Hematopoietic multipotent progenitor cell treated with erythropoietin and hydrocortisone succinate and interleukin-3 and kit ligand, for 6 days (in vitro differentiated cells): ENCODE measurements around the gene TMEM35B.
"Not testable (repeated sequence)": the region's sequence is repeated elsewhere in the genome, so short reads cannot be mapped to it uniquely, and the experiment has no call there.

Experiments used
- DNase-seq: peaks from one replicate; pipeline ENCODE4 v3.0.0-alpha.2; 2015

The TMEM35B gene

GRCh38 chr1:34984793-34985608 is at the start of gene TMEM35B:
Gene TMEM35B (minus strand): TSS chr1:34985347. CDS start chr1:34985305, 42 bp downstream.
- peak; percentile 72 for DNase-seq

DNA sequence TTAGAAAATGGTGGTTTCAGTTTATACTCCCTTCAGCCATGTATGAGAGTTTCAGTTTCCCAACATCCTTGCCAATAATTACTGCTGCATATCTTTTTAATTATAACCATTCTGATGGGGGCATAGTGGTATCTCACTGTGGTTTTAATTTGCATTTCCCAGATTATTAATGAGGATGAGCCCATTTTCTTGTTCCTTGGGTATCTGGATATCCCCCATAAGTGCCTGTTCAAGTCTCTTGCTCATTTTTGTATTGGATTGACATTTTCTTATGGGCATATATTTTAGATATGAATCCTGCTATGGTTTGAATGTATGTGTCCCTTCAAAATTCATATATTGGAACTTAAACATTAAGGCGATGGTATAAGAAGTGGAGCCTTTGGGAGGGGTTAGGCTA is 48.2 kb upstream of the TMEM35B start:
- DNase-seq: no peak

DNA sequence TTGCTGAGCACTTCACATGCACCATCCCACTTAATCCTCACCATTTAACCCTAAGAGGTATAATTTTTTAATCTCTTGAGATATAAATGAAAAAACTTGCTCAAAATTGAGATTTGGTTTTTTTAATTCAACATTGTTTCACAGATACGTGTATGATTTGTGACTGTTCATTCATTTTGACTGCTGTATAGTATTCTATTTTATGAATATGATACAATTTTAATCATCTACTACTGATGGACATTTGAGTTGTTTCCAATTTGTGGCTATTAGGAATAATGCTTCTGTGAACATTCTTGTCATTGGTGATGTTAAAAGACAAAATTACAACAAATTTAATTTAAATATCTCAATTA is 47.2 kb upstream of the TMEM35B start:
- DNase-seq: no peak

DNA sequence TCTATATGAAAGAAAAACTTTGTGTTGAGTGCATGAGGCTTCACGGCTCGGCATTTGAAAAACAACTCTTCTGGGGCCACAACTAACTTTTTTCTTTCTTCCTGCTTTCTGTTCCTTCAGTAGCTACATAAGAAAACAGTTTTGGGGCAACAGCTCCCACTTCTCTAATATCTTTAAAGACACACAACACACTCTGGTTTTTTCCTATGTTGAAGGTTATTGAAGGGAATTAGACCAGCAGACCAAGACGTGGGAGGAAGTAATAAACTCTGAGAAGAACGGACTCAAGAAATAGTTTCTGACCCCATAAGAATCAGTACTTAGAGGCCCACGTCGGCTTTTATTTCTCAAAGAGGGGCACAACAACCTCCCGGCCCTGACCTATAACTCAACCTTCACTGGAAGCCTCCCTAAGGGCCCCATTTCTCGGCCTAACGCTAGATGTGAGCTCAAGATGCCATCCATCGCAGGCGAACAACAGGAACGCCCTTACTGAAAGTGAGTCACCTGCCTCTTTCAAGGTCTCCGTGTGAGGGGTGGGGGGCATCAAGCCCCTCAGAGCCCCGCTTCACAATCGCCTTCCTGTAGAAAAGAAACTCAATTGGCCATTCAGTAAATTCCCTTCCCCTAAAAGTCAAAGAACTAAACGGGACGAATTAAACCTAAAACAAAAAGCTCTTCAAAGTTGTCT is 45.8 kb upstream of the TMEM35B start:
- DNase-seq: peak; percentile 74

DNA sequence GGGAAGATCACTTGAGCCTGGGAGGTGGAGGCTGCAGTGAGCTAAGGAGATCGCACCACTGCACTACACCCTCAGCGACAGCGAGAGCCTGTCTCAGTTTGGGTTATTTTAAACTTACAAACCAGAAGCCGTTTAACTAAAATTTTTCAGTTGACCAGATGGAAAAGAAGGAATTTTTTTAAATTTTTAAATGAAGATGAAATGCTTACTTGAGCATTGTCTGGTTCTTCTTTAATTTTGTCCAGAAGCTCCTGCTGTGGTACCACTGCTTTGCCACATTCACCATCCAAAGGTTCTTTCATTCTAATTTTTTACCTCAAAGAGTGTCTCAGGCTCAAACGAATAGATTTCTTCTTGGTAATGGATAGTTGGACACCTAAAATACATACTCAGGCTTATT is 45.2 kb upstream of the TMEM35B start:
- peak; percentile 36 for DNase-seq

DNA sequence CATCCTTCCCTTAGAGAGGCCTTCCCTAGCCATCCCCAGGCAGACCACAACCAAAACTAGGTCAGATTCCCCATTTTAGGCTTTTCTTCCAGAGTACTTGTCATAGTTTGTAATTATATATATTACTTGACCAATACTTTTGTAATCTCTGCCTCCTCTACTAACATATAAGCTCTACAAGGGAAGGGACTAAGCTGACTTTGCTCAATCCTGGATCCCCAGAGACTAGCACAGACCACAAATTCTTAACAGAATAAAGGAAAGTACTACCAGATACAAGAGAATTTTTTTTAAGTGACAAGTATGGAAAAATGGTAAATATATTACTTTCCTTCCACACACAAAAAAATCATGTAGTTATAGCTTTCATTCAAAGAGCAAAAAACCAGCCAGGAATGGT is 44.6 kb upstream of the TMEM35B start:
- DNase-seq: no peak

DNA sequence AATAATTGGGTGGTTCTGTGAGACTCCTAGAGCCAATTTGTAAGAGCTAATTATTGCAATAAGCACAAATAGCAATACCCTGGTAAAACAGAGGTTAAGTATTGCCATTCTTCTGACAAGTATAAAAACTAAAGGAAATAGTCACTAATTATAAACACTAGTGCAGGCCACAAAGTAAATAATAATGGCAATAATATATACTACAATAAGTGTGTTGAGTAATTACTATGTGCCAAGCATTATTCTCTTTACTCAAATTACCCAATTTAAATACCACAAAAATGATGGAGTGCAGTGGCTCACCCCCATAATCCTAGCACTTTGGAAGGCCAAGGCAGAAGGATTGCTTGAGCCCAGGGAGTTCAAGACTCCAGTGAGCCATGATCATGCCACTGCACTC is 31.3 kb upstream of the TMEM35B start:
- no peak for DNase-seq

- no peak for DNase-seq
Observed at GRCh38 chr1:35014486-35014885, 29.3 kb upstream of the TMEM35B start.

DNA sequence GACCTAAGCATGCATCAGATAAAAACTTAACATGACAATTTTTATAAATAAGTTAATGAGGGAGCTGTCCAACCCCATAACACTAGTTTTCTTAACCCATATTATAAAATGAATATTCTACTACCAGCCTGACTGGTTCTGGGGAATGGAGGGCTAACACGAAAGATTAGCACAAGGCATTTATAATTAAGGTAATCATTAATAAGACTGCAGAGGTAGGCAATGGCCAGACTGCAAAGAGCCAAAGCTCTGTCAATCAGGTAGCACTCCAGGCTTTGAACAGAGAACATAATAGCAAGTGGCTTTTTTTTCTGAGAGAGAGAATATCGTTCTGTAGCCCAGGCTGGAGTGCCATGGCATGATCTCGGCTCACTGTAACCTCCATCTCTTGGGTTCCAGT is 20.6 kb upstream of the TMEM35B start:
- no peak for DNase-seq

GRCh38 chr1:35001743-35002142 is 16.6 kb upstream of the TMEM35B start:
- DNase-seq: no peak

DNA sequence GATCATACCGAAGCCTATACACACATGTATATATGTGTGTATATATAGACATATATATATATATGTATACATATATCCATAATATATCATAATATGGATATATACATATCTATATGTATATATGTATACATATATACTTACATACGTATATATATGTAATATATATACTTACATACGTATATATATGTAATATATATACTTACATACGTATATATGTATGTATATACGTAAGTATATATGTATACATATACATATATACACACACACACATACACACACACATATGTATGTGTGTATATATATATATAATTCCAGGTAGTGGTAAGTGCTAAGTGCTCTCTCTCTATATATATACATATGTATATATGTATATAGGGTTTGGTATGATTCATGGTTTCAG is 9.7 kb upstream of the TMEM35B start:
- no peak for DNase-seq

DNA sequence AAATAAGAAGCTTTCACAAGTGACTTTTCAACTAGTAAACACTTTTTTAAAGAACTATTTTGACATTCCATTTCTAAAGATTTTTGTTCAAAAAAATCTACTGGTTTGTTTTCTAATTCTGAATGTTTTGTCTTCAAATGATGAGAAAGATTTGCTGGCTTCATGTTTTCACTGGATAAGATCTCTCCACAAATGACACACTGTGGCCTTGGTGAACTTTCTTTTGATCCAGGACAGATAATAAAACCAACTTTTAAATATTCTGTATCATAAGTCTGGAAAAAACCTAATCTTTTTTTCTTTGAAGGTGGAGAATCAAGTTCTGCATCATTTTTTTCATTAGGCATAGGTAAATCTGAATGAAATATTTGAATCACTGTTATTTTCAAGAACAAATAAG is 3.4 kb upstream of the TMEM35B start:
- no peak for DNase-seq

DNA sequence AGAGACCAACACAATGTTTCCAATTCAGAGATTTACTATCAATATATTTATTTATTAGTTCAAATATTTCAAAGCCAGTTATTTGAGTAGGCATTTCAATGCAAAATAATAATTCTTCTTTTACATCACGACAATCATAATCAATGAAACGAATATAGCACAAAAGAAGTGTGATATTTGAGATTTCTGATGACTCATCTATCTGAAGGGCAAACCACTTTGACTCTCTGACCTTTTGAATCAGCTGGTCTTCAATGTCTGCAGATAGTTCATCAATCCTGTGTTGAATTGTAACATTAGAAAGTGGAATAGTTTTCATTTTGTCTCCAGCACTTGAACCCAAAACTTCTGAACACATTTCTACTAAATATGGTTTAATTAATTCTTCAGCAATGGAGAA is 3.0 kb upstream of the TMEM35B start:
- DNase-seq: no peak

GRCh38 chr1:34987018-34987417 is 1.9 kb upstream of the TMEM35B start:
- DNase-seq: no peak

GRCh38 chr1:34985609-34985904 is 410 bp upstream of the TMEM35B start:
- not testable (repeated sequence) for DNase-seq

DNA sequence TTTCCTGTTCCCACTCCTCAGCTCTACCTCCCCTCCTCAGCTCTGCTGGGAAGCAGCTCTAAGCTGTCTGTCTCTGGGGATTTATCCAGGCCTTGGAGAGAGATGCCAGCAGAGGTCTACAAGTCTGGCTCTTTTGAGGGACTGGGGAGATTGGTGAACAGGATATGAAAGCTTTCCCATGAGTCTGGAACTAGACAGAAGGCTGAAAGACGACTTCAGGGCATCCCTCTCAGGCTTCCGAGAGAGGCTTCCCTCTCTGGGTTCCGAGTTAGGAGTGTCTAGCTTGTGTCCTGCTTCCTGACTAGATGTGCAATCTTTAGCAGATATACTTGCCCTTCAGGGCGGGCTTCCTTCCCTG is 733 bp downstream of the TMEM35B start:
- DNase-seq: peak; percentile 59

GRCh38 chr1:34983700-34984355 is 1.3 kb downstream of the TMEM35B start:
- DNase-seq: no peak

DNA sequence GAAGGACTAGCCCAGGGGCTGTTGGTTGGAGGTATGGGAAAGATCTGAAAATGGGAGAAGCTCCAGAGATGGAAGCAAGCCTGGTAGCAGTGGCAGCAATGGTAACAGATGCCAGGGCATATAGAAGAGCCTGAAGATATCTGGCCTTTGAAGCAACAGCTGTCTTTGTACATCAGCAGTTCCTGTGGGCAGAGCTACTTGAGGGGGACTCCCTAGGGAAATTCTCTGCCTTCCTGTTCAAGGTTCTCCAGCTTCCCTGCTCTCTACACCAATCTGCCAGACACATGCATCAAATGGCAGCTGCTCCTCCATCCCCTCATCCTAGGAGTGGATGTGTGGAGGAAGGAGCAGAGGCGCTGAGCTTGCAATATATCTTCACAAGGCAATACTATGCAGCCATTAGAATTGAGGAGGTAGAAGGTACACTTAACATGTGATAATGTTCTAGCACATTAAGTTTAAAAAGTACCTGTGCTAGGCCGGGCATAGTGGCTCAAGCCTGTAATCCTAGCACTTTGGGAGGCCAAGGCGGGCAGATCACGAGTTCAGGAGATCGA is 2.2 kb downstream of the TMEM35B start:
- no peak for DNase-seq

- no peak for DNase-seq
Observed at GRCh38 chr1:34980715-34981114, 4.4 kb downstream of the TMEM35B start.

DNA sequence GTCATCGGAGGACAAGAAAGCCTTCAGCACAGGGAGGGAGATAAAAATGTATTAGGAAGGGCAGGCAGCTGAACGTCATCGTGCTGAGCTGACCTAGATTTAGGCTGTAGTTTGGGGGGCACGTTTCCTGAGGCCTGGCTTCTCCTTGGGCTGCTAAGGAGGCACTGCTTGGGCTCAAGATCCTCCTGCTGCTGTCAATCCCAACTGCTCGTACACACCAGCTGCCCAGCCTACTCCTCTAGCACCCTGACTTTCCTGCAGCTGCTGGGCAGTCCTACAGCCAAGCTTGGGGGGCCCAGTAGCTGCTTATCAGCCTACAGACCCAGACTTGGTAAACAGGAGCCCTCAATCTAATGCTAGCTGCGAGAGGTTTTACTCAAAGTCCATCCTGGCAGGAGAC is 6.2 kb downstream of the TMEM35B start:
- no peak for DNase-seq

- no peak for DNase-seq
Observed at GRCh38 chr1:34977858-34978257, 7.3 kb downstream of the TMEM35B start.

GRCh38 chr1:34977210-34977471 is 8.0 kb downstream of the TMEM35B start:
- no peak for DNase-seq

- no peak for DNase-seq
Observed at GRCh38 chr1:34976384-34977209, 8.6 kb downstream of the TMEM35B start.
